GM23338 (cell line): ENCODE data around the gene HSPA9.

Experiments
- EZH2 ChIP-seq: fragments of 200-600 bp; sonication (generic); IDR thresholded peaks from one replicate; pipeline ENCODE4 v1.8.0; 2017; ENCODE audit warnings: antibody characterized with exemption, mild to moderate bottlenecking, low read depth; ENCODE audit not compliant: unreplicated experiment
- TF ChIP-seq, protein P1 (sequence below), 2 experiments: fragments of 200-600 bp in 1 of 2; sonication (generic) in 1 of 2; conservative IDR thresholded peaks; 2 replicates each; pipeline versions ENCODE4 v1.5.1 to v1.6.1; 2016 to 2017; ENCODE audit warnings: antibody characterized with exemption in 2 of 2, low read depth in 2 of 2, mild to moderate bottlenecking in 2 of 2, moderate library complexity in 1 of 2

DNA sequence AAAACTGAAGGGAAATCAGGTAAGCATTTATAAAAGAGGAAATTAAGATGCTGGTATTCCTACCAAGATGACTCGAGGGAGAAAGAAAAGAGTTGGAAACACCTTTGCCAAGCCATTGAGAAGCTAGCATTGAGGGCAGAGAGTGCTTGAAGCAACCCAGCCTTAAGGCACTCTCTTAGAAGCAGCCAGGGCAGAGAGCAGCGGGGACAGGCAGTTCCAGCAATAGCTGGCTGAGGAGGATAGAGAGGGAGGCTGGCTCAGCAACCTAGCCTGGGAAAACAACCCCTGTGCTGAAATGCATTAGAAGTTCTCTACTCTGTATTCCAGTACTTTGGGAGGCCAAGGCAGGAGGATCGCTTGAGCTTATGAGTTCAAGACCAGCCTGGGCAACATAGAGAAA lies 40.3 kb upstream of the HSPA9 start:
- TF ChIP-seq, protein P1, sequence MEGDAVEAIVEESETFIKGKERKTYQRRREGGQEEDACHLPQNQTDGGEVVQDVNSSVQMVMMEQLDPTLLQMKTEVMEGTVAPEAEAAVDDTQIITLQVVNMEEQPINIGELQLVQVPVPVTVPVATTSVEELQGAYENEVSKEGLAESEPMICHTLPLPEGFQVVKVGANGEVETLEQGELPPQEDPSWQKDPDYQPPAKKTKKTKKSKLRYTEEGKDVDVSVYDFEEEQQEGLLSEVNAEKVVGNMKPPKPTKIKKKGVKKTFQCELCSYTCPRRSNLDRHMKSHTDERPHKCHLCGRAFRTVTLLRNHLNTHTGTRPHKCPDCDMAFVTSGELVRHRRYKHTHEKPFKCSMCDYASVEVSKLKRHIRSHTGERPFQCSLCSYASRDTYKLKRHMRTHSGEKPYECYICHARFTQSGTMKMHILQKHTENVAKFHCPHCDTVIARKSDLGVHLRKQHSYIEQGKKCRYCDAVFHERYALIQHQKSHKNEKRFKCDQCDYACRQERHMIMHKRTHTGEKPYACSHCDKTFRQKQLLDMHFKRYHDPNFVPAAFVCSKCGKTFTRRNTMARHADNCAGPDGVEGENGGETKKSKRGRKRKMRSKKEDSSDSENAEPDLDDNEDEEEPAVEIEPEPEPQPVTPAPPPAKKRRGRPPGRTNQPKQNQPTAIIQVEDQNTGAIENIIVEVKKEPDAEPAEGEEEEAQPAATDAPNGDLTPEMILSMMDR (conservative IDR thresholded peaks at IDR 0.05; ENCODE audit: low read depth in 2 of 2), result no peak
- no peak for TF ChIP-seq EZH2
